Activated naive CD8-positive, alpha-beta T cell treated with anti-CD3 and anti-CD28 coated beads, Interleukin-2, amount 10 ng/mL, durations not matched to agents 7 days and 5 days (primary cell): ENCODE measurements around the gene KDM3B. TPM values are rescaled to one million over a fixed set of nuclear protein-coding genes. Genes with fewer than 3 reads are reported as not detected.

Experiments used
- ATAC-seq: fragments of 150-1000 bp; cut with Tn5 transposase; one replicate; pipeline ENCODE4 v1.10.0; 2021; ENCODE audit warnings: low read depth, moderate library complexity
- POLR2A ChIA-PET: fragments of 350-600 bp; sonication (Branson Sonifier 250); formaldehyde crosslinking; loops from one replicate; lab custom pipeline; 2021; ENCODE audit warnings: antibody characterized with exemption; lab: Charles Lee
- DNase-seq: peaks from one replicate; pipeline ENCODE4 v3.0.0; 2021
- H3K27ac Mint-ChIP-seq: one replicate; pipeline ENCODE4 v1.8.0; 2022; ENCODE audit warnings: mild to moderate bottlenecking, mixed read lengths
- H3K27me3 Mint-ChIP-seq: one replicate; pipeline ENCODE4 v1.8.0; 2022; ENCODE audit warnings: mild to moderate bottlenecking, moderate library complexity, mixed read lengths
- H3K36me3 Mint-ChIP-seq: one replicate; pipeline ENCODE4 v1.8.0; 2021; ENCODE audit warnings: mild to moderate bottlenecking, mixed read lengths
- H3K4me1 Mint-ChIP-seq: one replicate; pipeline ENCODE4 v1.8.0; 2021; ENCODE audit warnings: mixed read lengths
- H3K4me3 Mint-ChIP-seq: one replicate; pipeline ENCODE4 v1.8.0; 2022; ENCODE audit warnings: mild to moderate bottlenecking, moderate library complexity, mixed read lengths
- H3K9me3 Mint-ChIP-seq: one replicate; pipeline ENCODE4 v1.8.0; 2021; ENCODE audit warnings: mixed read lengths
- total RNA-seq, 2 experiments: library from RNA; stranded (reverse); gene quantifications; one replicate each; pipeline ENCODE4 v1.2.3, GENCODE V29; 2021

The KDM3B gene
- total RNA-seq, 2 experiments from 2014 or later, result 63.0 to 70.8 TPM

DNA sequence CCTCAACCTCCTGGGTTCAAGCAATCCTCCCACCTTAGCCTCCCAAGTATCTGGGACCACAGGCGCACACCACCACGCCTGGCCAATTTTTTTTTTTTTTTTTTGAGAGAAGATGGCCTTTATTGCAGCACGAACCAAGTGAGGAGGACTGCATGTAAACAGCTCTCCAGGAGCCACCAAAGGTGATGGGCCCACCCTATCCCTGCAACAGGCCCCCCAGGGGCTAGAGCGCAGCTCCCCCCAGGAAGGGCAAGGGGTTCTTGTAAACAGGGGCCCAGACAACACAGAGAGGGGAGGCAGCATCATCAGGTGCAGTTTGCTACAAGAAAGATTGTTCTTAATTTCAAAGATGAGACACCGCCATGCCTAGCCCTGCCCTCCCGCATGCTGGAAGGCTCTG, 100.2 kb downstream of the KDM3B start:
- no peak for ATAC-seq
- H3K36me3 Mint-ChIP-seq, result no peaks in the 10 kb centered on the region
- no peaks in the 10 kb centered on the region for H3K9me3 Mint-ChIP-seq
- no peak overlapping the region for H3K27ac Mint-ChIP-seq
- no peak for DNase-seq
- no peak overlapping the region for H3K4me3 Mint-ChIP-seq
- peaks cover 5% of the 10 kb centered on the region for H3K4me1 Mint-ChIP-seq
- POLR2A ChIA-PET, result interaction anchor here (1.4 kb wide), 1 partner anchor 12 kb away, joined by 5 read pairs; the partner anchor contains the start of gene EGR1
- peaks cover 4% of the 10 kb centered on the region for H3K27me3 Mint-ChIP-seq

DNA sequence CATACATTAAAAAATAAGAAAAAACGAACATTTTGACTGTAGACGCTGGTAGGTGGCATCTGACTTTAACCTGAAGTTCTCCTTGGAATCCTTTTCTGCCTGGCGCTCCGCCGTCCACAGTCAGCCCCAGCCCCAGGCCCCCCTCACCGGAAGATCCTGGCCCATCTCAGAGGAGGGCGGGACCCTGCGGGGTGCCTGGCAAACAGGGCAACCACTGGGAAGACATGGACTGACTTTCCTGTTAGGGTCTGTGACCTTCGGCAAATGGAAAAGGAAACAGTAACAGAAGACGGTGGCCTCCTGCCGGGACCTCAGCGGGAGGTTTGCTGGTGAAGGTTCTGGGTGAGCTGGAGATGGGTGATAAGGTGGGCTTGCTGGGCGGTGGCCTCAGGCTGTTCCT, 101.1 kb downstream of the KDM3B start:
- H3K4me1 Mint-ChIP-seq, result peaks cover 10% of the 10 kb centered on the region
- DNase-seq (no peak), ATAC-seq (no peak)
- peaks cover 4% of the 10 kb centered on the region for H3K27me3 Mint-ChIP-seq
- no peaks in the 10 kb centered on the region for H3K36me3 Mint-ChIP-seq
- H3K27ac Mint-ChIP-seq, result no peak overlapping the region
- H3K4me3 Mint-ChIP-seq, result no peak overlapping the region
- H3K9me3 Mint-ChIP-seq, result no peaks in the 10 kb centered on the region
- POLR2A ChIA-PET, result interaction anchor here (1.4 kb wide), 1 partner anchor 12 kb away, joined by 5 read pairs; the partner anchor contains the start of gene EGR1

DNA sequence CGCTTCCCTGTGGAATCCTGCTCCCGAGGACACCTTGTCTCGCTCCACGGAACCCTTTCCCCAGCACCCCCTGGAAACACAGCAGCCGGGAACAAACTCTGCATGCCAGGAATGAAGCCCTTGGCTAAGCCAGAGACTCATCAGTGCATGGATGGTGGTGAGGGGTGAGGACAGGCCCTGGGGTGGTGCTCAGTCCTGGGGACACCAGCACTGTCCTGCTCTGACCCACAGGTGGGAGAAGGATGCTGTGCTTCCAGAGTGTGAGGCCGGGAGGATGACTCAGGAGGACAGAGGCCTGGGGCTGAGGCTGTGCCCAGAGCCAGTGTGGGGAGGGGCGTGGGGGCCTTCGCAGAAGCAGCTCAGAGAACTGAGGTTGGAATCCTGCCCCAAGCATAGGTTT, 101.6 kb downstream of the KDM3B start:
- Mint-ChIP-seq H3K4me3 (no peak overlapping the region), H3K4me1 (peaks cover 13% of the 10 kb centered on the region), H3K36me3 (peaks cover under 1% of the 10 kb centered on the region), H3K27ac (no peak overlapping the region), H3K27me3 (peaks cover 4% of the 10 kb centered on the region), H3K9me3 (no peaks in the 10 kb centered on the region)
- DNase-seq (no peak), ATAC-seq (no peak)
- POLR2A ChIA-PET, result no interaction called here

DNA sequence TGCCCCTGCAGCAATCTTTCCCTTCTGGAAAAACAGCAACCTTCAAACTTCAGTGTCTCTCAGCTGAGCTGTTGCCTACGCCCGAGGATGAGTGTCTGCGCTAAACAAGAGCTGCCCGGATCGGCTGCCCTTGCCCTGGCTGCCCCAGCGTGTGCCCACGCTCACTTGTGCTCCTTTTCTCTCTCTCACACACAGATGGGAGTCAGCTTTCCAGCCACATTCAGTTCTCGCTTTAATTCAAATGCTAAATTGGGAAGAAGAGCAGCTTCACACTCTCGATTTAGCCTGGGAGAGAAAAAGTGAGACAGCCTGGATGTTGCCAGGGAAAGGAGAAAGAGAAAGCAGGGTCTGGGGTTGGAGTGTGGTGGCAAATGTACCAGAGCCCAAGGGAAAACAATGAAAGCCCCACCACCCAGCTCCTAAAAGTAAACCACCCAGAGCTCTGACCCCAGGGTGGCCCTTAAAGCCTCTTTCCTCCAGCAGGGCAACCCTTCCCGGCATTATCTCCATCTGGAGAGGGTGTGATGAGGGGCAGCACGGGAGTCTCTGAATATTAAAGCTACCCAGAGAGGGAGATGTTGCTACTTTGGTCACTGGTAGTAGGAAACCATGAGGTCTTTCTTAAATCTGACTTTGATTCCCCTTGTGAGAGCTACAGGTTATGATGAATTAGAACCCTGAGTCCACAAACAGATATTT, 102.9 kb downstream of the KDM3B start:
- H3K4me3 Mint-ChIP-seq, result no peak overlapping the region
- ATAC-seq, result no peak
- no peak overlapping the region for H3K27ac Mint-ChIP-seq
- POLR2A ChIA-PET, result no interaction called here
- H3K4me1 Mint-ChIP-seq, result peaks cover 20% of the 10 kb centered on the region
- H3K36me3 Mint-ChIP-seq, result peaks cover 2% of the 10 kb centered on the region
- peaks cover 4% of the 10 kb centered on the region for H3K27me3 Mint-ChIP-seq
- no peaks in the 10 kb centered on the region for H3K9me3 Mint-ChIP-seq
- no peak for DNase-seq

DNA sequence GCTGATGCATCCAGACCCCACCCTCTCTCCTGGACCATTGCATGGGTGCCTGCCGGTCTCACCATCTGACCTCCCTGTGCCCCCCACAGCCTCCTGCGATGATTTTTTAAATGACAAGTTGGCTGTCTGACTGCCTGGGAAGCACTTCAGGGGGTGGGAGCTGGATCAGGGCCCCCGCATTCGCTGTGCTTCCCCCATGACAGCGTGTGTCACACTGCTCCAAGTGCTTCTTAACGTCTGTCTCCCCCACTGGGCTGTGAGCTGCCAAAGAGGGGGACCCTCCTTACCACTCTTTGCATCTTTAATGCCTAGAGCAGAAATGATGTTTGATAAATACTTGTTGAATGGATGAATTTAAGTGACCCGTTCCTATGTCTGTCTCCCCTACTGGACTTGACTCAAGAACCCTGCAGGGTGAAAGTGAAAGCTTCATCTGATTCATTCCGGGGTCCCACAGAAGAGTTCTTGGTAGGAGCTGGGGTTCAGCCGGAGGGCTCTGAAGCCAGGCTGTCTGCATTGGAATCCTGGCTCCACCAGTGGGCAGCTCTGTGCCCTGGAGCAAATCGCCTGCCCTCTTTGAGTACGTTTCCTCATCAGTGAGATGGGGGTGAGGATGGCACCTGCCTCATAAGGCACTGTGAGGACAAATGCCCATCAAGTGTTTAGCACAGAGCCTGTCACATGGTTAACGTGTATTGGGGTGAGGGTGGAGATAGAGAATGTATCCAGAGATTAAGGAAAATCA, 105.2 kb downstream of the KDM3B start:
- DNase-seq, result no peak
- POLR2A ChIA-PET, result no interaction called here
- ATAC-seq, result no peak
- Mint-ChIP-seq H3K4me1 (peaks cover 26% of the 10 kb centered on the region), H3K27me3 (no peaks in the 10 kb centered on the region), H3K27ac (no peak overlapping the region), H3K9me3 (no peaks in the 10 kb centered on the region), H3K36me3 (peaks cover 2% of the 10 kb centered on the region), H3K4me3 (no peak overlapping the region)

DNA sequence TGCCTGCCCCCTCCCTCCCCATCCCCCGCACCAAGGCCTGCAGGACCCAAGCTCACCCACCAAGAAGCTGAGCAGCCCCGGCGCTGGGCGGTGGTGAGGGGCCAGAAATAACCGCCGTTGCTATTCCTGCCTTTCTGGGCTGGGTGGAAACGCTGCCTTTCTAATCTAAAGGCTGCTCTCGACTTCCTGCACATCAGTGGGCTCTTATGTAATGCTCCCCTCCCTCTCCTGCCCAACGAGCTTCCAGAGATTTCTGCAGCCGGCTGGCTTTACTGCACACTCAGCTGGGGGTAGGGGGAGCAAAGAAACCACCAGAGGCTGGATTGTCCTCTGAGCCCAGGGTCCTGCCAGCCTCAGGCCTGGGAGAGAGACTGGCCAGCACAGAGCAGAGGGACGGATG, 105.9 kb downstream of the KDM3B start:
- peaks cover 2% of the 10 kb centered on the region for H3K36me3 Mint-ChIP-seq
- no peaks in the 10 kb centered on the region for H3K27me3 Mint-ChIP-seq
- H3K9me3 Mint-ChIP-seq, result no peaks in the 10 kb centered on the region
- peaks cover 26% of the 10 kb centered on the region for H3K4me1 Mint-ChIP-seq
- no peak overlapping the region for H3K4me3 Mint-ChIP-seq
- ATAC-seq (no peak), DNase-seq (no peak)
- H3K27ac Mint-ChIP-seq, result peak overlapping the region; percentile 99
- POLR2A ChIA-PET, result interaction anchor here (1.6 kb wide), 1 partner anchor 120 kb away, joined by 5 read pairs; the partner anchor contains the start of gene FAM53C

DNA sequence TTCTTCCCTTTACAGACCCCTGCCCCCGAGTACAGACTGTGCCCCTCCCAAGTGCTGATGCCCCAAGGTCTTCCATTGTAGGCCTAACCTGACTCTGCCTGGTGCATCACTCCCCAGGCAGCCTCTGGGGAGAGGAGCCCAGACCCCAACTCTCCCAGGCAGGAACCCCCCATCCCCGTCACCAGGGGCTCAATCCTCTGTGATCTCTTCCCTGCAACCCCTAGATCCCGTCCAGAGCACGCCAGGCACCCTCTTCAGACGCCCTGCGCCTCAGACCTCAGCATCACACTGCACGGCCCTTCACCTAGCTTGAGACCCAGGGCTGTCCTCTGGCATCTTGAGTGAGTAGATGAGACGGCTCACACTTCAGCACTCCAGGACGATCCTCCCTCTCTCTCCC, 106.4 kb downstream of the KDM3B start:
- Mint-ChIP-seq H3K36me3 (peaks cover 2% of the 10 kb centered on the region), H3K4me1 (peaks cover 27% of the 10 kb centered on the region), H3K4me3 (peak overlapping the region; percentile 68), H3K27me3 (no peaks in the 10 kb centered on the region), H3K9me3 (no peaks in the 10 kb centered on the region), H3K27ac (peak overlapping the region; percentile 99)
- no peak for DNase-seq
- ATAC-seq, result no peak
- POLR2A ChIA-PET, result interaction anchor here (0.6 to 1.6 kb wide), 5 partner anchors 8 to 121 kb away, joined by 3 to 5 read pairs (median 3); partner anchors contain the start of gene FAM53C

DNA sequence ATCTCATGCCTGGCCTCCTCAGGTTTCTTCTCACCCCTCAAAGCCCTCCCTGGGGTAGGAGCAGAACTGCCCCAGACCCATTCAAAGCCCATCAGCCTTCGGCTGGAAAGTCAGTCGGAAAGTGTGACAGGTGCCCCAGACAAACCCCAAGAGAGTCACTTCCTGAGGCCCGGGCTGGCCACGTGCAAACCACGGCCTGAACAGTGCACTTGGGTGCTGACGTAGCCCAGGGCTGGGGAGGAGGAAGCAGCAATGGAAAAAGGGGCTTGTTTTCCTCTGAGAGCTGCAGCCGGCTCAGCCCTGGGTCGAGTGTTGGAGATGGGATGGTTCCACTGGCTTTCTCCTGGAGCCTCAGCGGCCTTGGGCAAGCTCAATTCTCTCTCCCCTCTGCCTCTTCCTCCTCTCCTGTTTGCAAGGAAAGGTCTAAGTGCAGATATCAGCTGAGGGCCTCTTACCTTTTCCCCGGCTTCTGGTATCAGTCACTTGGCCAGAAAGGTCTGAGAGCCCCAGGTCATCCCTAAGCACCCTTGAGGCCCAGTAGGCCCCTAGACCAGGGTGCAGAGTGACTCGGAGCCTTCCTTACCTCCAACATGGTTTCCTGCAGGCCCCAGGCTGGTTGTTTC, 106.9 kb downstream of the KDM3B start:
- peak overlapping the region; percentile 99 for H3K27ac Mint-ChIP-seq
- H3K27me3 Mint-ChIP-seq, result no peaks in the 10 kb centered on the region
- peaks cover 2% of the 10 kb centered on the region for H3K36me3 Mint-ChIP-seq
- ATAC-seq, result peak; percentile 62
- H3K4me1 Mint-ChIP-seq, result peaks cover 27% of the 10 kb centered on the region
- peak; percentile 82 for DNase-seq
- no peaks in the 10 kb centered on the region for H3K9me3 Mint-ChIP-seq
- peak overlapping the region; percentile 68 for H3K4me3 Mint-ChIP-seq
- POLR2A ChIA-PET, result interaction anchor here (0.6 to 1.6 kb wide), 6 partner anchors 9 to 121 kb away, joined by 3 to 5 read pairs (median 3); partner anchors contain the start of gene FAM53C

DNA sequence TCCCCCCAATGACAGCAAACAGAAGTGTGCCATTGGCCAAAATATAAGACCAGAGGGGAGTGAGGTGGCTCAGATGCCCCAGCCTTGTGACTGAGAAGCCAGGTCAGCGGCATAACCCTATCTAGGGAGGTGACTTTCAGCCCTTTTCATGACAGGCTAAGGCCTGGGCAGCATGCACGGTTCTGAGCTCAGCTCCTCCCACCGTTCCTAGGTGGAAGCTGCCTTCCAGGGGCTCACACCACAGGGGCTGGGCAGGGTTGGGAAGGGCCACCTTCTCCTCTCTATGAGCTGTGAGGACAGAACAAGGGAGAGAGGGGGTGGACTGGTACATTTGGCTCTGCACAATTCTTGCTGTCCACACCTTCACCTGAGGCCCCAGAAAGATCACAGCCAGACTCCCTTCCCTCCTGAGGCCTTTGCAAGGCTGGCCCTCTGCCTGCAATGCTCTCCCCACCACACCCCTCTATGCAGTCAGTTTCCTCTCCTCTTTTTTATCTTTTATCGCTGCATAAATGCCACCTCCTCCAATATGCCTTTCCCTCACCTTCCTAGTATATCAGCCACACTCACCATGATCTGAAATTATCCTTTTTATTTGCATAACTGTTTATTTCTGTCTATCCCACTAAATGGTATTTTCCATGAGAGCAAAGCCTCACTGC, 107.7 kb downstream of the KDM3B start:
- Mint-ChIP-seq H3K9me3 (no peaks in the 10 kb centered on the region), H3K4me1 (peaks cover 27% of the 10 kb centered on the region), H3K36me3 (peaks cover 2% of the 10 kb centered on the region), H3K4me3 (no peak overlapping the region), H3K27me3 (no peaks in the 10 kb centered on the region), H3K27ac (peak overlapping the region; percentile 99)
- POLR2A ChIA-PET, result interaction anchor here (0.8 to 1.6 kb wide), 5 partner anchors 9 to 122 kb away, joined by 3 to 5 read pairs (median 3); partner anchors contain the start of gene FAM53C
- ATAC-seq, result no peak
- DNase-seq, result no peak

DNA sequence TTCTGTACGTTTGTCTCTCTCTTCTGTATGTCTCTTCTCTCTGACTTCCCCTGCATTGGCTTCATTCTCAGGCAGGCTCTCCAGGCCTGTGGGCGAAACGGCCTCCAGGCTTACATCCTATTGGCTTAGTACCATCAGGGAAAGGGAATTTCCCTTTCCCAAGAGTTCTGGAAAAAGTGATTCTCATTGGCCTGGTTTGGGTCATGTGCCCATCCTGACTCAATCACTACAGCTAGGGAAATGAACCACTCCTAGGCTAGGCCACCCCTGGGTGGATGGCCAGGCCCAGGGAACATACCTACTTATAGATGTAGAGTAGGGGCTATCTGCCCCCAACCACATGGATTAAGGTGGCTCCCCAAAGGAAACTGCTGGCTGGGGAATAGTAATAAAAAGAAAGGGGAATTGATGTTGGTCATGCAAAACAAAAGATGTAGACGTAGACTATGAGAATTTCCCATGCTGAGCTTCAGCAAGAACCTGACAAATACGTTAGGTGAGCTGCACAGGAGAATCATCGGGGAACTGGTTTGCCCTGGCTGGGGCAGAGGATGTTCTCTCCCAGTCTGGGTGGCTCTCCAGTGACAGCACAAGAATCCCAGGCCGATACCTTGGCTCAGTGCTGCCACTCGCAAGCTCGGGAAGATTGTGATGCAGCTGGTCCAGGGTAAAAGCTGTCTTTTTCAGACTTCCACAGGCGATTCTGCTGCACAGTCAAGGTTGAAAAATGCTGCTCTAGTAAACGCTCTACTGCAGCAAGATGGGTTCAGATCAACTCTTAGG, 109.0 kb downstream of the KDM3B start:
- no peaks in the 10 kb centered on the region for H3K9me3 Mint-ChIP-seq
- peaks cover 27% of the 10 kb centered on the region for H3K4me1 Mint-ChIP-seq
- POLR2A ChIA-PET, result interaction anchor here (1.8 kb wide), 1 partner anchor 114 kb away, joined by 4 read pairs; the partner anchor contains the start of gene HSPA9
- H3K27me3 Mint-ChIP-seq, result peaks cover 2% of the 10 kb centered on the region
- no peak overlapping the region for H3K4me3 Mint-ChIP-seq
- no peak for DNase-seq
- no peak for ATAC-seq
- no peak overlapping the region for H3K27ac Mint-ChIP-seq
- H3K36me3 Mint-ChIP-seq, result peaks cover 2% of the 10 kb centered on the region

DNA sequence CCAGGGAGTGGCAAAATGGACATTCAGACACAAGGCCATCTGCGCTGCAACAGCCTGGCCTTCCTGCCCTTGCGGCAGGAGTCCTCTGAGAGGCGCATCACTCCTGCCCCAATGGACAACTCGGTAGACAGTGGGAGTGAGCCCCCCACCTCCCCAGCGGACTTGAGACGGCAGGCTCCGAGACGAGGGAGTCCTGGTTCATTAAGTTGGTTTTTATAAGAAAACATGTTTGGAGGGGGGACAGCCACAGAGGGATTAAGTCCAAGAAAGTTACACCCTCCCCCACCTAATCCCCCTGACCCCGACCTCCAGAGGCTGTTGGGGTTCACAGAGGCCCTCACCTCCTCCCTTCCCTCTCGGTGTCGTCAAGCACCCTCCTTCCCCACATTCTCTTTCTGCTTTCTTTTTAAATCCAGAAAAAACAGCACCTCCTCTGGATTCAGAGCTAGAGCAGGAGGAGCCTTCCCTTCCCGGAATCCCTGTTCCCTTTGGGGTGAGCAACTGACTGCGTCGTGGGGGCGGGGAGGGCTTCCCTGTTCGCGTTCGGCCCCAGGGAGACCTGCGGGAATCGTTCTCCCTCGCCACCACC, 111.0 kb downstream of the KDM3B start:
- no peaks in the 10 kb centered on the region for H3K9me3 Mint-ChIP-seq
- ATAC-seq (no peak), DNase-seq (no peak)
- peak overlapping the region; percentile 84 for H3K4me3 Mint-ChIP-seq
- POLR2A ChIA-PET, result interaction anchor here (0.6 to 3.6 kb wide), 13 partner anchors 13 to 830 kb away, joined by 3 to 56 read pairs (median 5); partner anchors contain the start of genes ETF1, FAM53C, HSPA9 and MATR3
- peaks cover 7% of the 10 kb centered on the region for H3K36me3 Mint-ChIP-seq
- peak overlapping the region; percentile 95 for H3K27ac Mint-ChIP-seq
- peaks cover 13% of the 10 kb centered on the region for H3K27me3 Mint-ChIP-seq
- peaks cover 31% of the 10 kb centered on the region for H3K4me1 Mint-ChIP-seq

DNA sequence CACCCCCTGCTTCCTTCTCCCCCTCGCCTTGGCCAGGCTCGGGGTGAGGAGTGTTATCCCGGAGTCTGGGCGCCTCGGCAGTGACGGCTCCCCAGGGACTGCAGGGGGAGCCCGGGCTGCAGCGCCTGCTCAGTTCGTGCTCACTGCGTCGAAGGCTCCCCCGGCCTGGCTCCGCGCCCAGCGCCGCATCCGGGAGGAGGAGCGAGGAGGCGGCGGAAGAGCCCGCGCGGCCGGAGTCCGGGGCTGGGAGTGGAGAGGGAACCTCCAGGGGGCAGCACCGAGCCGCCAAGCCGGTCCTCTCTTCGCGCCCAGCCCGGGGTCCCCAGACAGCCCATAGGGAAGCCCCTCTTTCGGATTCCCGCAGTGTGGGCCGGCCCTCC, 111.5 kb downstream of the KDM3B start:
- Mint-ChIP-seq H3K36me3 (peaks cover 7% of the 10 kb centered on the region), H3K9me3 (no peaks in the 10 kb centered on the region), H3K27ac (peak overlapping the region; percentile 95), H3K4me3 (peak overlapping the region; percentile 84), H3K4me1 (peaks cover 28% of the 10 kb centered on the region), H3K27me3 (peaks cover 13% of the 10 kb centered on the region)
- peak; percentile 97 for DNase-seq
- POLR2A ChIA-PET, result interaction anchor here (0.6 to 3.6 kb wide), 13 partner anchors 14 to 878 kb away, joined by 3 to 56 read pairs (median 5); partner anchors contain the start of genes ETF1, FAM53C, MATR3 and PAIP2
- ATAC-seq, result peak; percentile 51
